Activated CD8-positive, alpha-beta memory T cell treated with anti-CD3 and anti-CD28 coated beads for 48 hours (primary cell): ENCODE measurements around the gene RECQL.
A peak's percentile ranks its signal among the peaks of the same experiment; 100 is the strongest.

Experiments
- DNase-seq, 3 experiments: peaks; one replicate each; pipeline ENCODE4 v3.0.0-alpha.2; 2020; ENCODE audit warnings: low read depth in 2 of 3, low spot score in 2 of 3

RECQL gene, protein sequence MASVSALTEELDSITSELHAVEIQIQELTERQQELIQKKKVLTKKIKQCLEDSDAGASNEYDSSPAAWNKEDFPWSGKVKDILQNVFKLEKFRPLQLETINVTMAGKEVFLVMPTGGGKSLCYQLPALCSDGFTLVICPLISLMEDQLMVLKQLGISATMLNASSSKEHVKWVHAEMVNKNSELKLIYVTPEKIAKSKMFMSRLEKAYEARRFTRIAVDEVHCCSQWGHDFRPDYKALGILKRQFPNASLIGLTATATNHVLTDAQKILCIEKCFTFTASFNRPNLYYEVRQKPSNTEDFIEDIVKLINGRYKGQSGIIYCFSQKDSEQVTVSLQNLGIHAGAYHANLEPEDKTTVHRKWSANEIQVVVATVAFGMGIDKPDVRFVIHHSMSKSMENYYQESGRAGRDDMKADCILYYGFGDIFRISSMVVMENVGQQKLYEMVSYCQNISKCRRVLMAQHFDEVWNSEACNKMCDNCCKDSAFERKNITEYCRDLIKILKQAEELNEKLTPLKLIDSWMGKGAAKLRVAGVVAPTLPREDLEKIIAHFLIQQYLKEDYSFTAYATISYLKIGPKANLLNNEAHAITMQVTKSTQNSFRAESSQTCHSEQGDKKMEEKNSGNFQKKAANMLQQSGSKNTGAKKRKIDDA

DNA sequence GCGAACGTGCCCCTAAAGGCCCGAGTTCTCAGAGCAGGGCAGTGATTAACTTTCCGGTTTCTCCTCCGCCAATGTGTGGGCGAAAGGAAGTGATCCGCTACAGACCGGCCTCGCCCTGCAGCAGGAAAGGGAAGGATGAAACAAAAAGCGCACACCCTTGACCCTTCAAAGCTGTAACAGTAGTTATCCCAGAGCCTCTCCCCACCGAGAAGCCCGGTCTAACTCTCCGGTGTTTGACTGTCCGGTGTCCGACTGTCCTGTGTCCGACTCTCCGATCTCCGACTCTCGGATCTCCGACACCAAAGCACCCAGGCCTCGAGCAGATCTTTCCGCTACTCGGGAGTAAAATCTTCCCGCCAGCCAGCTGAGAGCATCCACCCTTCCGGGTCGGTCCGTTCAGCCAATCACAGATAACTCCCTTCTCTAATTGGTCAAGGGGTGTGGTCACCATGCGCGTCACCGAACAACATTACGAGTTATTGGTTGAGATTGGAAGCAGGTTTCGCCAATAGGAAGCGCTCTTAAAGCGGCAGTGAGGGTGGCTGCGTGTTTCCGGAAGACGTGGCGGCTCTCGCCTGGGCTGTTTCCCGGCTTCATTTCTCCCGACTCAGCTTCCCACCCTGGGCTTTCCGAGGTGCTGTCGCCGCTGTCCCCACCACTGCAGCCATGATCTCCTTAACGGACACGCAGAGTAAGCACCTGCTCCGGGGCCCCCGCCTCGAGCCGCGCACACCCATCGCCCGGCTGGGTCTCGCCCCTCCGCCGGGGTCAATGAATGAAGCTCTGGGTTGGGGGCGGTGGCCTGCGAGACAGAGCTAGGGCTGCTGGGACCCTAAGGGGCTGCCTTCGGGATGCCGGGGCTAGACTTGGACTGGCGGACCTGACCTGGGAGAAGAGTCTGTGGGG, at the start of gene RECQL, which contains the start of gene GOLT1B:
TSS of gene RECQL (minus strand) at position 378 of the 906 bp plus-strand sequence. CDS start 2,065 bp downstream, outside the sequence.
TSS of gene GOLT1B (plus strand) at position 532 of the 906 bp plus-strand sequence. CDS start at position 667, 135 bp downstream.
- peak; percentile 61 to 78 (median 77) for DNase-seq

DNA sequence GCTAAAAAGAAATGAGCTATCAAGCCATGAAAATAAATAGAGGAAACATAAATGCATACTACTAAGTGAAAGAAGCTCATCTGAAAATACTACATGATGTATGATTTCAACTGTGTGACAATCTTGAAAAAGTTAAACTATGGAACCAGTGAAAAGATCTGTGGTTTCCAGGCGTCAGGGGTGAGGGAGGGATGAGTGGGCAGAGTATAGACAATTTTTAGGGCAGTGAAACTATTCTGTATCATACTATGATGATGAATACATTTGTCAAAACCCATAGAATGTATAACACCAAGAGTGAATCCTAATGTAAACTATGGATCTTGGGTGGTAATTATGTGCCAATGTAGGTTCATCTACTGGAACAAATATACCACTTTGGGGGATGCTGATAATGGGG, 46.0 kb upstream of the RECQL start:
- DNase-seq, result no peak

DNA sequence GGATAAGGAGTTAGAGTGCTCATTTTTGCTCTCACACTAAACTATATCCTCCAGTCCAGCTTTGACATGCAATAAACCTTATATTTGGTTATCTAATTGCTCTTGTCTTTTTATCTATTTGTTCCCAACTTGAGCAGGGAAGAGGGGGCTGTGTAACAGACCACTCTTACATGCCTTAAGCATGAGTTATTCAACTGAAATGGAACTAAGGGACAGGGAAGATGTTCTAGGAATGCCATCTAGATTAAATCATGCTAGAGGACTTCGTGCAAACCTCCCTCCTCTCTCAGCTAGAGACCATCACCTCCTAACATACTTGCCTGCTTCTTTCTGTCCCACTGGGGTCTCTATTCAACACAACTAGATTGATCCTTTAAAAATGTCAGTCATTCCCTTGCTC, 45.3 kb upstream of the RECQL start:
- no peak for DNase-seq

DNA sequence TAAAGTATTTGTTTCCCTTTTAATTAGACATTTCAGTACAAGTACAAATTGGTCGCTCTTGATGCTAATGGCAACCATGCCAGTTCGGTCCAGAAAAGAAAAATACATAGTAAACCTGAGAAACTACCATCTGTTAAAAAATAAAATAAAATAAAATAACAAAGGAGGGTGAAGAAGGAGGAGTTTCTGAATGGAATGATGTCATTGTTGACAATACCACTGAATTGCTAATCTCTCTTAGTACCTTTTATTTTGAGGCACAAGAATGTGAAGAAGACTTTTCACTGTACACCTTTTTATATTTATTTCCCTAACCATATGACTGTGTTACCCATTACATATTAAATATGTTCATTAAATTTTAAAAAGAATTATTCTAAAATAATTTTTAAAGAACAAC, 44.1 kb upstream of the RECQL start:
- DNase-seq, result no peak

DNA sequence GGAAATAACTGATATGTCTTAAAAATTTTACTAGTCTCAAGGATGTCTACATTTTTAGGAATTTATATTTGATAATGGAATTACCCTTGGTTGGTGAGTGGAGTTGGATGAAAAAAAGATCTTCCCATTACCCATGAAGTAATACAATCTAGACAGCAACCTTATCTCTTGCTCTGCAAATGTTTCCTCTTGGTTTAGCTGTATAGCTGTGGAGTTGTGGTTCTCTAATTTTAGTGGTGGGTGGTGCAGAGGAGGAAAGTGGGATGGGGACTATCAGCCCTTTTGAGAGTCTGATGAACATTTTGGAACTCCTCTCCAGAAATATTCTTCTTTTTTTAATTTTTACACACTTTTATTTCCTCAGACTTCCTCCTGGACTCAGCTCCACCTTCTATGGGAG, 41.7 kb upstream of the RECQL start:
- no peak for DNase-seq

DNA sequence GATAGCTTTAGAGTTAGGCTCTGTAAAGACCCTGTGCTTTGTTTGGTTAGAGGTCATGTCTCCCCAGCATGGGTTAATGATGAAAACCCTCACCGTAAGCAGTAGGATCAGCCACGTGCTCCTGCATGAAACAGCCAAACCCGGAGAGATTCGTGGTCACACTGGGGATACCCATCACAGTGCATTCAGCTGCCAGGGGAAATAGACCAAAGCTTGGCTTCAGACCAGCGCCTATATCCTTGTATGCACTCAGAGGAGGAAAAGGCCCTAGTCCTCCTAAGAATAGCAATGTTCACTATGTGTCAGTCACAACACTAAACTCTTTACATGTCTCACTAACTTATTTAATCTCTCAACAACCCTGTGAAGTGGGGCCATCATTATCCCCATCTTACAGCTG, 41.0 kb upstream of the RECQL start:
- DNase-seq, result no peak

DNA sequence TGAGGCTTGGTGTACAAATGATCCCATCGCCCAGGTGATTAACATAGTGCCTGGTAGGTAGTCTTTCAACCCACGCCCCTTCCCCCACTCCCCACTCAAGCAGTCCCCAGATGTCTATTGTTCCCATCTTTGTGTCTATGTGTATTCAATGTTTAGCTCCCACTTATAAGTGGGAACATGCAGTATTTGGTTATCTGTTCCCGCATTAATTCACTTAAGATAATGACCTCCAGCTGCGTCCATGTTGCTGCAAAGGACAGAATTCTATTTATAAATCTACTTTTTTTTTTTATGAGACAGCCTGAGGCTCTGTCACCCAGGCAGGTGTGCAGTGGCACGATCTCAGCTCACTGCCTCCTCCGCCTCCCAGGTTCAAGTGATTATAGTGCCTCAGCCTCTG, 40.3 kb upstream of the RECQL start:
- no peak for DNase-seq

DNA sequence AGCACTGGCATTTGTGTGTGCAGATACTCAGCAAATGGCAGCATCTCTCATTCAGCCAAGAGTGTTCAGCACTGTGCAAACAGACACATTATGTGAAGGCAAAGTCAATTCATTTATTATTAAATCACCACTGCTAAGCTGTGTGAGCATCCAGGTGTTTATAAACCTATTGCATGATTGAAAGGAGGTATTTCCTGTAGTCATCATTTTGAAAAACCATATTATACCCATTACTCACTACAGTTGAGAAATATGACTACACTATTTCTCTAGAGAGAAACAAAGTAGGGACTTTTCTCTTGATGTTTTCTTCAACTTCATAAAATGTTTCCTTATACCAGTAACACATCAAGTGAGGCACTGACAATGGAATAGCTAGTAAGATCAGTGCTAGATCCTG, 38.4 kb upstream of the RECQL start:
- DNase-seq, result no peak

DNA sequence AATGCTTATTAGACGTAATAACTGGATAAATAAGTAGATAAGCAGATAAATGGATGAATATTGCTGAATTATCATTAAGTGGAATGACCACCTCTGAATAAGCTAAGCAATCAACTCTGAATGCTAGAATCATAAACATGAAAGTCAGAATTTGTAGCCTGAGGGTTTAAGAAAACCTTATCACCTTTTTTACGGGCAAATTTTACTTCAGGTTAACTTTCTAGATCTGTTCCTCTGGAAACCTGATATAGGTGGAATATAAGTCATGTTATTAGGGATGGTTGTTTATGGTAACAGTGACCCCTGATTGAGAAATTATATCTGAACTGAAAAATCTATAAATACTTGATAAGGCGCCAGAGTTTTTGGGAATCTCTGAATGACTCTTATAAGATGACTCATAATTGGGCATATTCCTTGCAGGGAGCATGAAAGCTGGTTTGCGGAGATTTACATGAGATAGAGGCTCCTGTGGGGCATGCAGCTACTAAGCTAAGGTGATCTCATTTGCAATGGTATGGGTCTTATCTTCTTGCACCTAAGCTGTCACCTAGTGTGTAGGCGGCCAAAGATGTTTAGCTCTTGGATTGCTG, 36.7 kb upstream of the RECQL start:
- no peak for DNase-seq

DNA sequence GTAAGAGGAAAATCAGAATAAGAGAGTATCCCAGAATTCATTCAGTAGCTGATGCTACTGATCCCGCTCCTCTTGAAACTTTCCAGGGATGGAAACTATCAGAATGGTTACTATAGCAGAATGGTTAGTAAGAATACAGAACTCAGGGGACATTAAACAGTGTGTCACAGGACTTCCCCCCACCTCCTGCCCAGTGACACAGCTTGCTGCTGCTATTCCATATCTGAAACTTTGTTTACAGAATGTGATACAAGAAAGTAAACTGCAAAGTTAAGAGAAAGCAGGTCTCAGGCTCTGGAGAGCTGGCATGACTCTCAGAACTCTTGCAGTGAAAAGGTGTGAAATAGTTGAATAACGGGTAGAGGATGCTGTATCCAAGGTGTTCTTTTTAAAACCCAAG, 28.0 kb upstream of the RECQL start:
- DNase-seq, result no peak

DNA sequence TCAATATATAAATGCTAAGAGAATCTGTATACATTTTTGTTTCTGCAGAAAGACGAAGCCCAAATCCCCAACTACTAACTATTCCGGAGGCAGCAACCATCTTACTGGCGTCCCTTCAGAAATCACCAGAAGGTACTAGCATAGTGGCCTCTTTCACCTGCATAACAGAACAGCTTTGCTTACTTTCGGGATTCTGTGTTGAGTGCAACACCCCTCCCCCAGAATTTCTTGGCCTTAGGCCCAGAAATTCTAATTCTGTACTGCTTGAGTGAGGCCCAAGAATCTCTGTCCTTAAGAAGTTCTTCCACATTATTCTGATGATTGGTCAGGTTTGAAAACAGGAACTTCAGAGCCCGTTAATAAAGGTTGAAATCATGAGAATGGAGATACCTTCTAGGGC, 27.5 kb upstream of the RECQL start:
- DNase-seq, result no peak

DNA sequence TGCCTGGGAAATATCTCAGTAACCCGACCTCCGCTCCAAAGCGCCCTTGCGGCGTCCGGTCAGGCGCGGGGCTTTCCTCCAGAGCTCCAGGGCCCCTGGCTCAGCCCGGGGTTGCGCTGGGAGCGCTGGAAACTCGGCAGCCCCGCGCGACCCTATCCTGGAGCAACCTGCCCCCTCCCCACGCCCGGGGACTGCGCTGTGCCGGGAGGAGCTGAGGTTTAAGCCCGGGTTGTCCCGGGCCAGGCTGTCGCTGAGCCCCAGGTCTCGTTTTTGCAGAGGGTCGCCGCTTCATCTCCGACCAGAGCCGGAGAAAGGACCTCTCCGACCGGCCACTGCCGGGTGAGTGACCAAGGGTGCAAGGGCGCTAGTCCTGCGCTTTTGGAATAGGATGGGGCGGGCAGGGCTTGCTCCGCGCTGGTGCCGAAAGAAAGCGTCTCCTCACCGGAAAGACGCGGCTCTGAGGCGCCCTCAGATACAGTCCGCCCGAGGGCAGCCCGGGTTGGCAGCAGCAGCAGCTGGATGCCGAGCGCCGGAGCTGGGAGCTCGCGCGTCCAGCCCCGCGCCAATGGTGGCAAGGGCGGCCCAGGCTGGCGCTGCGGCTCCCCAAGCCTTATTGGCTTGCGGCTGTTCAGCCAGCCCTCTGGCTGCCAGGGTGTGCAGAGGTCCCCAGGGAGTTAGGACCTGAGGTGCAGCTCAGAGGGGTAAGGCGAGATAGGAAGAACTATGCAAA, 26.2 kb upstream of the RECQL start:
- peak in 2 of 3 experiments; percentile 12 to 32 for DNase-seq

DNA sequence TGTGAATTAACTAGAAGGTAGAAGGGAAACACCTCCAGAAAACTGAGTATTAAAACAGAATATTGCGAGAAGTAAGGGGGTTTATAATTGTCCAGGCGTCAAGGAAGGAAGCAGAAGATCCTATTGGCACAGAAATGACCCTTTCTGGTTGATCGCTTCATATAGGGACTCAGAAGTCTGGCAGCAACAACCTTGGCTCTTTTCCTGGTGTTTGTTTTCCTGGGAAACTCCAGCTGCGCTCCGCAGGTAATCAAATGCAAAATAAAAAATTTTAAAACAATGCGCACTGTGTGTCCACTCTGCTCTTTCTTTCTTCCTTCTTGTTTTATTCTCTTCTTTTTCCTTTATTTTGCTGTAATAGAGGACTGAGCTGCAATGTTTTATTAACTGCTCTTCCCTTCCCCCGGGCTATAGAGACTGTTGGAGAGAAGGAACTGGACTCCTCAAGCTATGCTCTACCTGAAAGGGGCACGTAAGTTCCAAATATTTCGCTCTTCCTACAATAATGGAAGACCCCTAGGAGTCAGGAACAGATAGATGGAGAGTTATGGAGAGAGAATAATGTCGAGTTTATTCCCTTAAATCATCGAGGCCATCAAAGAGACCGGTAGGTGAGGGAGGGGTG, 25.4 kb upstream of the RECQL start:
- DNase-seq, result no peak

DNA sequence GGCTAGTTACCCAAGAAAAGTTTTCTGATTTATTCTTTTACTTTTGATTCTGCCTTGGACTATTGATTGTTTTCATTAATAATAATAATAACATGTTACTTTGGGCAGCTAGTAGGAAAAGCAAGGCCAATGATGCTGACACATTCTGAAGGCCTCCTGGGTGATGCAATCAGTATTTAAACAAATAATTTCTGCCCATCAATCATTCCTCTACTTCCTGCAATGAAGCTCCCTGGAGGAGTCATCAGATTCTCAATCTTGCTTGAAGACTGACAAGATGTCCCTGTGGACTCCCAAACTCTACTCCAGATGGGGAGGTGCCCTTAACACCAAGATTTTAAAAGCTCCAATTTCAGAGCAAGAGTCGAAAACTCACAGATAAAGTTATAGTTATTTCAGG, 24.6 kb upstream of the RECQL start, which contains the start of gene SPX:
TSS of gene SPX (plus strand) at position 244 of the 400 bp plus-strand sequence. CDS start 177 bp downstream, outside the sequence.
- no peak for DNase-seq

DNA sequence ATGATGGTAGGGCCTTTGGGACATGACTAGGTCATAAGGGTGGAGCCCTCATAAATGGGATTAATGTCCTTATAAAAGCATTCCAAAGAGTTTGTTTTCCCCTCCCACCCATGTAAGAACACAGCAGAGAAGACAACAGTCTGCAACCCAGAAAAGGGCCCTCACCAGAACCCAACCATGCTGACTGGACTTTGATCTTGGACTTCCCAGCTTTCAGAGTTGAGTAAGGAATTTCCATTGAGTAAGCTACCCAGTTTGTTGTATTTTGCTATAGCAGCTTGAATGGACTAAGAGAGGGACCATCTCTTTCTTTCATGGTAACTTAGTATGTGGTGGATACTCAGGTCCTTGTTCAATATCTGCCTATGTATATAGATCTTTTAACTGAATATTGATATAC, 21.7 kb upstream of the RECQL start:
- DNase-seq, result no peak

DNA sequence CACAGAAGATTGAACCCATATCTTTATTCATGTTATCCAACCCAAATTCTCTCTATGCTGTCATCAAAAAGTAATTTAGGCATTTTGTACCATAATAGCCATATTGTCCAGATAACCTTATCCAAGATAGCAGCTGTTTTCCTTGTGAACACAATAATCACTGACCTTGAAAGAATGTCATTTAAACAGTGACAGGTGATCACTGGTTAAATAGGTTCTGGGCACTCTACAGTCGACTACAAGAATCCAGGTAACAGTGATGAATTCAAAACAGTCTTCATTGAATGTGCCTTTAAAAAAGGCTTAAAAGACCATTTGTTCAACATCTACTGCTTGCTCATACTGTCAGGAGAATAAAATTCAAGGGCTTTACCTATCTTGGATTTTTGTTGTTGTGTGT, 20.1 kb upstream of the RECQL start:
- DNase-seq, result no peak

DNA sequence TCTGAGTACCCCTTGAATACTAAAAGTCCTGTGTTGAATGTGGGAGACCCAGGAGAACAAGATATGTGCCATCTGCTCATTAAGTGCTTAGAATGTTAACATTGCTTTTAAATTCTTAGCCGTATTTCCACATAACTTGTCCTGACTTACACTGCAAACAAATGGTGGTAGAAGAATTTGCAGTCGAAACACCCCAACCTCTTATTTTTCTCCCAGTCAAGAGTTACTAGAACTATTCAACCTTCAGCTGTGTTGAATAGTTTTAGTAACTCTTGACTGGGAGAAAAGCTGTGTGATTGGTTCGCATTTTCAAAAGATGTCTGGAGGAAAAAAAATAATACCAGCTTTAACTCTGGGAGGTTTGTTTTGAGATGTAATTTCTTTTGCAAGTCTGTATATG, 17.0 kb upstream of the RECQL start:
- no peak for DNase-seq

DNA sequence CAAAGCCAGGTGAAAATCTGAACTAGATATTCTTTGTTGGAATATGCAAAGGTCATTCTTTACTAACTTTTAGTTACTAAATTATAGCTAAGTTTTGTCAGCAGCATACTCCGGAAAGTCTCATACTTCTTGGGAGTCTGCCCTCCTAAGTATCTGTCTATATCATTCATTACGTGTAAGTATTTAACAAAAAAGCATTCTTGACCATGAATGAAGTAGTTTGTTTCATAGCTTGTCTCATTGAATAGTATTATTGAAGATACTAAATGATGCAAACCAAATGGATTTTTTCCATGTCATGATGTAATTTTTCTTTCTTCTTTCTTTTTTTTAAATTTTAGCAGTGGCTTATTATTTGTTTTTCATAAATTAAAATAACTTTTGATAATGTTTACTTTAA, 14.8 kb upstream of the RECQL start:
- no peak for DNase-seq

DNA sequence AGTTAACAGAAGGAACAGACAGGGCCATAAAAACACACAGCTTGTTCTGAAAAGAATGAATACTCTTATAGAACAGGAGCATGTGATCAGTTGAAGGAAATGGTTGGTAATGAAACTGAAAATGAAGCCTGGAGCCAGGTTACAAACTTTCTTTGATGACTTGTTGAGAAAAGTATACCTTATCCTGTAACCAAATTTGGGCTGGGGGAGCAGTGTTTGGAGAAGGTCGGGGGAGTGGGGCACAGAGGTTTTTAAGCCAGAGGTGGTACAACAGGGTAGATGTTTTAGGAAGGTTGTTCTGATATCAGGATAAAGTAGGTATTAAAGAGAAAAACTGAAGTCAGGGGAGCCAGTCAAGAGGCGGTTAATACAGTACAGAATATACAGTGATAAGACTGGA, 8.3 kb upstream of the RECQL start:
- DNase-seq, result no peak

DNA sequence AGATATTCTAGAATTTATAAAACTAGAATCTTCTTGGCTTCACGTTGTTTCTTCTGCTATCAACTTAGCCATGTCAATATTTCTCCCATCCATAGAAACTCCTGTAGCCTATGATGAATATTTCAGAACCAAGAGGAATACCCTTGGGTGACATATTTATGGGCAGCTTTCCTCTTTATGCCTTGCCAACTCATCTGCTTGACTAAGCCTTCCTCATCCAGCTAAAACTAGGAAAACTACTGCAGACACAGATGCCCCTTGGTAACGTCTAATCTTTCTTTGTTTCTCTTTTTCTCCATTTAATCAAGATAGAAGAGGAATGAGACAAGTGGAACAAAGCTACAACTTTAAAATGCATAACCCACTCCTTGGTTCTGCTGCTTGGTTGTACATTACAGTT, 6.4 kb upstream of the RECQL start:
- no peak for DNase-seq
